ENCODE results near the gene RERE. TPM values are rescaled to one million over a fixed set of nuclear protein-coding genes. Genes with fewer than 3 reads are reported as not detected.
A peak's percentile ranks its signal among the peaks of the same experiment; 100 is the strongest.

Gene RERE
- total RNA-seq, 1 donor: 55.0 TPM

DNA sequence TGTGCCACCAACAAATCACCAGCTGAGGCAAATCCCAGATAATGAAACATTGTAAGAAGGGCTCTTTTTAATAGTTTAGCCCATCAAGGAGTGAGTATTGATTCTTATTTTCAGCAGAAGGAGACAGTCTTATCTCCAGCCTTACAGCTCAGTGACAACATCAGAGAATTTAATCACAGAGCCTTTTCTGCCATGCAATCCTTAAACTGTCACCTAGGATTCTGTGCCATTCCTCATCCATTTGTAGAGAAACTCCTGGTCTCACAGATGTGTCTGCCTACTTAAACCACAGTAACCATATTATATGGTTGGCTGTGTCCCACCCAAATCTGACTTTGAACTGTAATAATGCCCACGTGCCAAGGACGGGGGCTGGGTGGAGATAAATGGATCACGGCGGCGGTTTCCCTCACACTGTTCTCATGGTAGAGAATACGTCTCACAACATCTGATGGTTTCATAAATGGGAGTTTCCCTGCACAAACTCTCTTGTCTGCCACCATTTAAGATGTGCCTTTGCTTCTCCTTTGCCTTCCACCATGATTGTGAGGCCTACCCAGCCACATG lies 217.7 kb downstream of the RERE start:
- no peak for DNase-seq (ENCODE audit: insufficient read length, low spot score, missing footprints)
- H3K4me3 ChIP-seq (ENCODE audit: insufficient read depth, low read length): no peak overlapping the region
- no peaks in the 10 kb centered on the region for H3K27me3 ChIP-seq (ENCODE audit: insufficient read depth, low read length)
- H3K79me2 ChIP-seq (ENCODE audit: insufficient read depth, low read length): peaks cover 38% of the 10 kb centered on the region
- H3K4me1 ChIP-seq (ENCODE audit: insufficient read depth, low read length): peaks cover 14% of the 10 kb centered on the region
- no peak overlapping the region for H3K27ac ChIP-seq (ENCODE audit: low read depth, low read length)
- H4K20me1 ChIP-seq (ENCODE audit: insufficient read depth, low read length): no peaks in the 10 kb centered on the region
- no peaks in the 10 kb centered on the region for H3K9me3 ChIP-seq (ENCODE audit: low read depth, low read length)
- H3K36me3 ChIP-seq (ENCODE audit: insufficient read depth, low read length): no peaks in the 10 kb centered on the region
- no peak overlapping the region for H3K4me2 ChIP-seq (ENCODE audit: insufficient read depth, low read length)
- H2AFZ ChIP-seq (ENCODE audit: low read length): no peak overlapping the region
- no peak for TF ChIP-seq CTCF (IDR thresholded peaks at IDR 0.05; ENCODE audit: extremely low read depth, low read depth, low read length)

- Histone ChIP-seq H3K36me3 (ENCODE audit: insufficient read depth, low read length) (no peaks in the 10 kb centered on the region), H4K20me1 (ENCODE audit: insufficient read depth, low read length) (no peaks in the 10 kb centered on the region), H3K27ac (ENCODE audit: low read depth, low read length) (peak overlapping the region; percentile 44), H2AFZ (ENCODE audit: low read length) (no peak overlapping the region), H3K4me3 (ENCODE audit: insufficient read depth, low read length) (no peak overlapping the region), H3K27me3 (ENCODE audit: insufficient read depth, low read length) (no peaks in the 10 kb centered on the region), H3K4me2 (ENCODE audit: insufficient read depth, low read length) (peak overlapping the region; percentile 71), H3K79me2 (ENCODE audit: insufficient read depth, low read length) (peaks cover 44% of the 10 kb centered on the region), H3K4me1 (ENCODE audit: insufficient read depth, low read length) (peaks cover 14% of the 10 kb centered on the region), H3K9me3 (ENCODE audit: low read depth, low read length) (no peaks in the 10 kb centered on the region)
- DNase-seq (ENCODE audit: insufficient read length, low spot score, missing footprints): no peak
- no peak for TF ChIP-seq CTCF (IDR thresholded peaks at IDR 0.05; ENCODE audit: extremely low read depth, low read depth, low read length)
These were observed 218.7 kb downstream of the RERE start for GRCh38 chr1:8598783-8599182.

GRCh38 chr1:8598060-8598724 lies 219.2 kb downstream of the RERE start:
- peak; percentile 61 for TF ChIP-seq CTCF (IDR thresholded peaks at IDR 0.05; ENCODE audit: extremely low read depth, low read depth, low read length)
- Histone ChIP-seq H3K36me3 (ENCODE audit: insufficient read depth, low read length) (no peaks in the 10 kb centered on the region), H3K27me3 (ENCODE audit: insufficient read depth, low read length) (no peaks in the 10 kb centered on the region), H3K27ac (ENCODE audit: low read depth, low read length) (peak overlapping the region; percentile 44), H3K4me2 (ENCODE audit: insufficient read depth, low read length) (peak overlapping the region; percentile 71), H2AFZ (ENCODE audit: low read length) (peak overlapping the region; percentile 76), H3K79me2 (ENCODE audit: insufficient read depth, low read length) (peaks cover 47% of the 10 kb centered on the region), H3K4me1 (ENCODE audit: insufficient read depth, low read length) (peaks cover 14% of the 10 kb centered on the region), H3K4me3 (ENCODE audit: insufficient read depth, low read length) (peak overlapping the region; percentile 54), H4K20me1 (ENCODE audit: insufficient read depth, low read length) (no peaks in the 10 kb centered on the region), H3K9me3 (ENCODE audit: low read depth, low read length) (no peaks in the 10 kb centered on the region)
- DNase-seq (ENCODE audit: insufficient read length, low spot score, missing footprints): peak; percentile 46

- H3K9me3 ChIP-seq (ENCODE audit: low read depth, low read length): no peaks in the 10 kb centered on the region
- H3K36me3 ChIP-seq (ENCODE audit: insufficient read depth, low read length): no peaks in the 10 kb centered on the region
- H2AFZ ChIP-seq (ENCODE audit: low read length): no peak overlapping the region
- H3K4me1 ChIP-seq (ENCODE audit: insufficient read depth, low read length): peaks cover 14% of the 10 kb centered on the region
- H3K27ac ChIP-seq (ENCODE audit: low read depth, low read length): peak overlapping the region; percentile 23
- no peaks in the 10 kb centered on the region for H4K20me1 ChIP-seq (ENCODE audit: insufficient read depth, low read length)
- no peak for TF ChIP-seq CTCF (IDR thresholded peaks at IDR 0.05; ENCODE audit: extremely low read depth, low read depth, low read length)
- H3K27me3 ChIP-seq (ENCODE audit: insufficient read depth, low read length): no peaks in the 10 kb centered on the region
- H3K4me3 ChIP-seq (ENCODE audit: insufficient read depth, low read length): no peak overlapping the region
- no peak for DNase-seq (ENCODE audit: insufficient read length, low spot score, missing footprints)
- peak overlapping the region; percentile 71 for H3K4me2 ChIP-seq (ENCODE audit: insufficient read depth, low read length)
- H3K79me2 ChIP-seq (ENCODE audit: insufficient read depth, low read length): peaks cover 54% of the 10 kb centered on the region
These were observed 220.0 kb downstream of the RERE start for GRCh38 chr1:8597455-8597854.

Measured in osteoblast (primary cell).